ENCODE measurements around the gene RSAD2. TPM values are rescaled to one million over a fixed set of nuclear protein-coding genes. Genes with fewer than 3 reads are reported as not detected.

Gene RSAD2
- total RNA-seq, 1 donor from 2014 or later, result 0.32 TPM

- no peak for TF ChIP-seq CTCF (IDR thresholded peaks at IDR 0.05)
- DNase-seq (ENCODE audit: low spot score in 2 of 2), result no peak
- Histone ChIP-seq H3K4me1 (peaks cover 0 to 3% of the 10 kb centered on the region in 2 donors), H3K27me3 (no peaks in the 10 kb centered on the region), H3K4me3 (no peak overlapping the region), H3K9me3 (no peaks in the 10 kb centered on the region), H3K36me3 (no peaks in the 10 kb centered on the region), H3K27ac (no peak overlapping the region)
- intact Hi-C loops (cut with DNase I), result no loop called here
Observed at GRCh38 chr2:6924101-6924923, 46.7 kb downstream of the RSAD2 start.

GRCh38 chr2:6924924-6925409 is 47.4 kb downstream of the RSAD2 start:
- Histone ChIP-seq H3K9me3 (no peaks in the 10 kb centered on the region), H3K36me3 (no peaks in the 10 kb centered on the region), H3K4me1 (peaks cover 0 to 3% of the 10 kb centered on the region in 2 donors), H3K27ac (no peak overlapping the region), H3K4me3 (no peak overlapping the region), H3K27me3 (no peaks in the 10 kb centered on the region)
- no peak for TF ChIP-seq CTCF (IDR thresholded peaks at IDR 0.05)
- DNase-seq (ENCODE audit: low spot score in 2 of 2), result no peak
- intact Hi-C loops (cut with DNase I), result no loop called here

- no peaks in the 10 kb centered on the region for H3K27me3 ChIP-seq
- H3K27ac ChIP-seq, result no peak overlapping the region
- intact Hi-C loops (cut with DNase I), result no loop called here
- DNase-seq (ENCODE audit: low spot score in 2 of 2), result no peak
- no peak for TF ChIP-seq CTCF (IDR thresholded peaks at IDR 0.05)
- H3K4me3 ChIP-seq, result no peak overlapping the region
- peaks cover 0 to 3% of the 10 kb centered on the region in 2 donors for H3K4me1 ChIP-seq
- H3K36me3 ChIP-seq, result no peaks in the 10 kb centered on the region
- H3K9me3 ChIP-seq, result no peaks in the 10 kb centered on the region
Observed at GRCh38 chr2:6926071-6926732, 48.6 kb downstream of the RSAD2 start.

- no peak for TF ChIP-seq CTCF (IDR thresholded peaks at IDR 0.05)
- intact Hi-C loops (cut with DNase I), result no loop called here
- Histone ChIP-seq H3K4me3 (no peak overlapping the region), H3K27ac (no peak overlapping the region), H3K4me1 (peaks cover 0 to 3% of the 10 kb centered on the region in 2 donors), H3K27me3 (no peaks in the 10 kb centered on the region), H3K36me3 (no peaks in the 10 kb centered on the region), H3K9me3 (no peaks in the 10 kb centered on the region)
- DNase-seq (ENCODE audit: low spot score in 2 of 2), result no peak
Observed at GRCh38 chr2:6927186-6927585, 49.6 kb downstream of the RSAD2 start.

GRCh38 chr2:6927753-6928152 is 50.2 kb downstream of the RSAD2 start:
- no peaks in the 10 kb centered on the region for H3K36me3 ChIP-seq
- no peak overlapping the region for H3K27ac ChIP-seq
- no peak overlapping the region for H3K4me3 ChIP-seq
- intact Hi-C loops (cut with DNase I), result no loop called here
- H3K4me1 ChIP-seq, result peaks cover 0 to 3% of the 10 kb centered on the region in 2 donors
- no peaks in the 10 kb centered on the region for H3K9me3 ChIP-seq
- no peak for TF ChIP-seq CTCF (IDR thresholded peaks at IDR 0.05)
- no peak for DNase-seq (ENCODE audit: low spot score in 2 of 2)
- H3K27me3 ChIP-seq, result no peaks in the 10 kb centered on the region

Data from ascending aorta (tissue), 2 donors.